Activated CD8-positive, alpha-beta T cell treated with anti-CD3 and anti-CD28 coated beads for 36 hours (primary cell): ENCODE results near the gene PROKR1. TPM values are rescaled to one million over a fixed set of nuclear protein-coding genes. Genes with fewer than 3 reads are reported as not detected.
"Not testable (repeated sequence)": the region's sequence is repeated elsewhere in the genome, so short reads cannot be mapped to it uniquely, and the experiment has no call there.

ENCODE experiments used
- ATAC-seq: fragments of 200-7000 bp; cut with Tn5 transposase; one replicate; pipeline ENCODE4 v1.10.0; 2021; ENCODE audit warnings: mild to moderate bottlenecking, moderate library complexity
- CTCF ChIA-PET: fragments of 350-600 bp; sonication (Branson Sonifier 250); formaldehyde crosslinking; loops from one replicate; lab custom pipeline; 2021; ENCODE audit warnings: antibody characterized with exemption; lab: Charles Lee
- POLR2A ChIA-PET: fragments of 350-600 bp; sonication (Branson Sonifier 250); formaldehyde crosslinking; loops from one replicate; lab custom pipeline; 2021; ENCODE audit warnings: antibody characterized with exemption; lab: Charles Lee
- DNase-seq: peaks from one replicate; pipeline ENCODE4 v3.0.0-alpha.2; 2020
- H3K27ac Mint-ChIP-seq: one replicate; pipeline ENCODE4 v1.8.0; 2021; ENCODE audit warnings: mild to moderate bottlenecking, mixed read lengths
- H3K27me3 Mint-ChIP-seq: one replicate; pipeline ENCODE4 v1.8.0; 2021; ENCODE audit warnings: mixed read lengths
- H3K36me3 Mint-ChIP-seq: one replicate; pipeline ENCODE4 v1.8.0; 2021; ENCODE audit warnings: low read depth, mixed read lengths
- H3K4me1 Mint-ChIP-seq: one replicate; pipeline ENCODE4 v1.8.0; 2021; ENCODE audit warnings: low read depth, mixed read lengths
- H3K4me3 Mint-ChIP-seq: one replicate; pipeline ENCODE4 v1.8.0; 2021; ENCODE audit warnings: mild to moderate bottlenecking, moderate library complexity, mixed read lengths
- H3K9me3 Mint-ChIP-seq: one replicate; pipeline ENCODE4 v1.8.0; 2021; ENCODE audit warnings: mixed read lengths
- intact Hi-C: fragments of 100-400 bp; cut with micrococcal nuclease; formaldehyde crosslinking; loops from one replicate; pipeline ENCODE4 v1.10.0; 2022
- total RNA-seq, 2 experiments: library from RNA; stranded (reverse); gene quantifications; one replicate each; pipeline ENCODE4 v1.2.3, GENCODE V29; 2021
- TF ChIP-seq, protein P1 (sequence below): fragments of 200-600 bp; IDR thresholded peaks from one replicate; pipeline ENCODE4 v1.8.0; 2022; ENCODE audit warnings: antibody characterized with exemption, mild to moderate bottlenecking

PROKR1 gene
- total RNA-seq, 2 experiments from 2014 or later, result not detected

DNA sequence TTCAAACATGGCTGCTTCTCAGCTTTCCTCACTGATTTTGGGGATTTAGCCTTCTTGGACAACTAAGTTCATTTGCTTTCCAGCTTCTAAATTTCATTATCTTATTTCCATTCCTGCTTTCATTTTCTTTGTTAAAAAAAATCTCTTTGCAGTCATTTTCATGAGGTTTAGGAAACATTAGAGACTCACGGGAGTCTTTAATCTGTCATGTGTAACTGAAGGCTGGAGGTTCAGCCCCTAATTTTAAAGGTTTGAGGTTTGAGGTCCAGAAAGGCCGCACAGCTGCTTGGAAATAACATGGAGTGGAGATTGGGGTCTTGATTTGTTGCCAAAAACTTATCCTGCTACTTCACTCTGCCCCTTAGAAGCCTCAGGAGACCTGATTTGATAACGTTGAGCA, 30.3 kb downstream of the PROKR1 start:
- peaks cover 5% of the 10 kb centered on the region for H3K9me3 Mint-ChIP-seq
- H3K4me3 Mint-ChIP-seq, result no peak overlapping the region
- intact Hi-C loops, result no loop called here
- DNase-seq (no peak), ATAC-seq (no peak)
- H3K27ac Mint-ChIP-seq, result no peak overlapping the region
- POLR2A ChIA-PET, result no interaction called here
- peaks cover 3% of the 10 kb centered on the region for H3K36me3 Mint-ChIP-seq
- peaks cover 3% of the 10 kb centered on the region for H3K4me1 Mint-ChIP-seq
- CTCF ChIA-PET, result interaction anchor here (1.7 kb wide), 1 partner anchor 210 kb away, joined by 3 read pairs; no protein-coding TSS in a partner anchor
- TF ChIP-seq, protein P1, sequence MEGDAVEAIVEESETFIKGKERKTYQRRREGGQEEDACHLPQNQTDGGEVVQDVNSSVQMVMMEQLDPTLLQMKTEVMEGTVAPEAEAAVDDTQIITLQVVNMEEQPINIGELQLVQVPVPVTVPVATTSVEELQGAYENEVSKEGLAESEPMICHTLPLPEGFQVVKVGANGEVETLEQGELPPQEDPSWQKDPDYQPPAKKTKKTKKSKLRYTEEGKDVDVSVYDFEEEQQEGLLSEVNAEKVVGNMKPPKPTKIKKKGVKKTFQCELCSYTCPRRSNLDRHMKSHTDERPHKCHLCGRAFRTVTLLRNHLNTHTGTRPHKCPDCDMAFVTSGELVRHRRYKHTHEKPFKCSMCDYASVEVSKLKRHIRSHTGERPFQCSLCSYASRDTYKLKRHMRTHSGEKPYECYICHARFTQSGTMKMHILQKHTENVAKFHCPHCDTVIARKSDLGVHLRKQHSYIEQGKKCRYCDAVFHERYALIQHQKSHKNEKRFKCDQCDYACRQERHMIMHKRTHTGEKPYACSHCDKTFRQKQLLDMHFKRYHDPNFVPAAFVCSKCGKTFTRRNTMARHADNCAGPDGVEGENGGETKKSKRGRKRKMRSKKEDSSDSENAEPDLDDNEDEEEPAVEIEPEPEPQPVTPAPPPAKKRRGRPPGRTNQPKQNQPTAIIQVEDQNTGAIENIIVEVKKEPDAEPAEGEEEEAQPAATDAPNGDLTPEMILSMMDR, result no peak
- H3K27me3 Mint-ChIP-seq, result peaks cover 20% of the 10 kb centered on the region

DNA sequence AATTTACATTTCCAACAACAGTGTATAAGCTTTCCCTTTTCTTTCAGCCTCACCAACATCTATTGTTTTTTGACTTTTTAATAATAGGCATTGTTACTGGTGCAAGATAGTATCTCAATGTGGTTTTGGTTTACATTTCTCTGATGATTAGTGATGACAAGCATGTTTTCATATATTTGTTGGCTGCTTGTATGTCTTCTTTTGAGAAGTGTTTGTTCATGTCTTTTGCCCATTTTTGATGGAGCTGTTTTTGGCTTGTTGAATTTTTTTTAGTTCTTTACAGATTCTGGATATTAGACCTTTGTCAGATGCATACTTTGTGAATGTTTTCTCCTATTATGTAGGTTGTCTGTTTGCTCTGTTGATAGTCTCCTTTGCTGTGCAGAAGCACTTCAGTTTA, 32.1 kb downstream of the PROKR1 start:
- ATAC-seq, result no peak
- H3K27me3 Mint-ChIP-seq, result peaks cover 13% of the 10 kb centered on the region
- H3K9me3 Mint-ChIP-seq, result peaks cover 5% of the 10 kb centered on the region
- peaks cover 3% of the 10 kb centered on the region for H3K36me3 Mint-ChIP-seq
- no peaks in the 10 kb centered on the region for H3K4me1 Mint-ChIP-seq
- intact Hi-C loops, result no loop called here
- ChIA-PET CTCF (no interaction called here), POLR2A (no interaction called here)
- no peak for DNase-seq
- TF ChIP-seq, protein P1, result no peak
- H3K4me3 Mint-ChIP-seq, result no peak overlapping the region
- no peak overlapping the region for H3K27ac Mint-ChIP-seq

DNA sequence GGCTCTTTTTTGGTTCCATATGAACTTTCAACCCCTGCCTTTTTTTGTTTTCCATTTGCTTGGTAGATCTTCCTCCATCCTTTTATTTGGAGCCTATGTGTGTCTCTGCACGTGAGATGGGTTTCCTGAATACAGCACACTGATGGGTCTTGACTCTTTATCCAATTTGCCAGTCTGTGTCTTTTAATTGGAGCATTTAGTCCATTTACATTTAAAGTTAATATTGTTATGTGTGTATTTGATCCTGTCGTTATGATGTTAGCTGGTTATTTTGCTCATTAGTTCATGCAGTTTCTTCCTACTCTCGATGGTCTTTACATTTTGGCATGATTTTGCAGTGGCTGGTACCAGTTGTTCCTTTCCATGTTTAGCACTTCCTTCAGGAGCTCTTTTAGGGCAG, 34.5 kb downstream of the PROKR1 start:
- ATAC-seq, H3K27ac Mint-ChIP-seq, CTCF ChIA-PET, H3K9me3 Mint-ChIP-seq, H3K4me1 Mint-ChIP-seq, intact Hi-C loops, H3K4me3 Mint-ChIP-seq, POLR2A ChIA-PET, H3K36me3 Mint-ChIP-seq, DNase-seq: not testable (repeated sequence)
- peaks cover 15% of the 10 kb centered on the region for H3K27me3 Mint-ChIP-seq

DNA sequence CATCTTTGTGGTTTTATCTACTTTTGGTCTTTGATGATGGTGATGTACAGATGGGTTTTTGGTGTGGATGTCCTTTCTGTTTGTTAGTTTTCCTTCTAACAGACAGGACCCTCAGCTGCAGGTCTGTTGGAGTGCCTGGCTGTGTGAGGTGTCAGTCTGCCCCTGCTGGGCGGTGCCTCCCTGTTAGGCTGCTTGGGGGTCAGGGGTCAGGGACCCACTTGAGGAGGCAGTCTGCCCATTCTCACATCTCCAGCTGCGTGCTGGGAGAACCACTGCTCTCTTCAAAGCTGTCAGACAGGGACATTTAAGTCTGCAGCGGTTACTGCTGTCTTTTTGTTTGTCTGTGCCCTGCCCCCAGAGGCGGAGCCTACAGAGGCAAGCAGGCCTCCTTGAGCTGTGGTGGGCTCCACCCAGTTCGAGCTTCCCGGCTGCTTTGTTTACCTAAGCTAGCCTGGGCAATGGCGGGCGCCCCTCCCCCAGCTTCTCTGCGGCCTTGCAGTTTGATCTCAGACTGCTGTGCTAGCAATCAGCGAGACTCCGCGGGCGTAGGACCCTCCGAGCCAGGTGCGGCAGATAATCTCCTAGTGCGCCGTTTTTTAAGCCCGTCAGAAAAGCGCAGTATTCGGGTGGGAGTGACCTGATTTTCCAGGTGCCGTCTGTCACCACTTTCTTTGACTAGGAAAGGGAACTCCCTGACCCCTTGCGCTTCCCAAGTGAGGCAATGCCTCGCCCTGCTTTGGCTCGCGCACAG, 36.0 kb downstream of the PROKR1 start:
- H3K4me1 Mint-ChIP-seq, H3K9me3 Mint-ChIP-seq, DNase-seq, POLR2A ChIA-PET, ATAC-seq, intact Hi-C loops, CTCF ChIA-PET, H3K36me3 Mint-ChIP-seq, H3K27ac Mint-ChIP-seq: not testable (repeated sequence)
- peaks cover 16% of the 10 kb centered on the region for H3K27me3 Mint-ChIP-seq
- H3K4me3 Mint-ChIP-seq, result peak overlapping the region; percentile 32

DNA sequence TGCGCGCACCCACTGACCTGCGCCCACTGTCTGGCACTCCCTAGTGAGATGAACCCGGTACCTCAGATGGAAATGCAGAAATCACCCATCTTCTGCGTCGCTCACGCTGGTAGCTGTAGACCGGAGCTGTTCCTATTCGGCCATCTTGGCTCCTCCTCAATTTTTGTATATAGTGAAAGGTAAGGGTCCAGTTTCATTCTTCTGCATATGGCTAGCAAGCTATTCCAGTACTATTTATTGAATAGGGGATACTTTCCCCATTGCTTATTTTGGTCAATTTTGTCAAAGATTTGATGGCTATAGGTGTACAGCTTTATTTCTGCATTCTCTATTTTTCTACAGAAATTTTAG, 36.5 kb downstream of the PROKR1 start:
- intact Hi-C loops, DNase-seq, ATAC-seq, H3K27ac Mint-ChIP-seq, H3K9me3 Mint-ChIP-seq, H3K36me3 Mint-ChIP-seq, H3K4me1 Mint-ChIP-seq, POLR2A ChIA-PET: not testable (repeated sequence)
- H3K27me3 Mint-ChIP-seq, result peaks cover 16% of the 10 kb centered on the region
- CTCF ChIA-PET, result interaction anchor here (1.9 kb wide), 1 partner anchor 72 kb away, joined by 3 read pairs; no protein-coding TSS in a partner anchor
- peak overlapping the region; percentile 32 for H3K4me3 Mint-ChIP-seq

DNA sequence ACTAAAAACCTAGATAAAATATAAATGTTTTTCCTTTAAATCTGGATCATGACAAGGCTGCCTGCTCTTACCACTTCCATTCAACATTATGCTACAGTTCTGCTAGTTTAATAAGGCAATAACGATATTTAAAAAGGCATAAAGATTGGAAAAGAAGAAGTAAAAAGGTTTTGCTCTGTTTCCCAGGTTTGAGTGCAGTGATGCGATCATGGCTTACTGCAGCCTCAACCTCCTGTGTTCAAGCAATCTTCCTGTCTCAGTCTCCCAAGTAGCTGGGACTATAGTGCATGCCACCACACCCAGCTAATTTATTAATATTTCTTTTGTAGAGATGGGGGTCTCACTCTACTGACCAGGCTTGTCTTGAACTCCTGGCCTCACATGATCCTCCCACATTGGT, 40.8 kb downstream of the PROKR1 start:
- no peaks in the 10 kb centered on the region for H3K9me3 Mint-ChIP-seq
- CTCF ChIA-PET, result no interaction called here
- no peaks in the 10 kb centered on the region for H3K36me3 Mint-ChIP-seq
- POLR2A ChIA-PET, result no interaction called here
- H3K4me3 Mint-ChIP-seq, result no peak overlapping the region
- DNase-seq, result no peak
- H3K4me1 Mint-ChIP-seq, result peaks cover 5% of the 10 kb centered on the region
- H3K27ac Mint-ChIP-seq, result no peak overlapping the region
- H3K27me3 Mint-ChIP-seq, result peaks cover 11% of the 10 kb centered on the region
- TF ChIP-seq, protein P1, result no peak
- intact Hi-C loops, result no loop called here
- ATAC-seq, result no peak
